Stimulated activated naive CD4-positive, alpha-beta T cell (primary cell): ENCODE measurements around the gene GHR.

ENCODE experiments used
- DNase-seq, 6 experiments: peaks; one replicate each; lab custom pipeline; 2025; lab: John Stamatoyannopoulos, UW

Gene GHR

GRCh38 chr5:42423285-42424165 lies at the start of gene GHR:
Gene GHR, plus strand, starts transcription at chr5:42423439. Its CDS starts 142,436 bp downstream, at chr5:42565875.
- DNase-seq: no peak

GRCh38 chr5:42374679-42375273 lies 48.5 kb upstream of the GHR start:
- DNase-seq: no peak

GRCh38 chr5:42377496-42377895 lies 45.7 kb upstream of the GHR start:
- no peak for DNase-seq

DNA sequence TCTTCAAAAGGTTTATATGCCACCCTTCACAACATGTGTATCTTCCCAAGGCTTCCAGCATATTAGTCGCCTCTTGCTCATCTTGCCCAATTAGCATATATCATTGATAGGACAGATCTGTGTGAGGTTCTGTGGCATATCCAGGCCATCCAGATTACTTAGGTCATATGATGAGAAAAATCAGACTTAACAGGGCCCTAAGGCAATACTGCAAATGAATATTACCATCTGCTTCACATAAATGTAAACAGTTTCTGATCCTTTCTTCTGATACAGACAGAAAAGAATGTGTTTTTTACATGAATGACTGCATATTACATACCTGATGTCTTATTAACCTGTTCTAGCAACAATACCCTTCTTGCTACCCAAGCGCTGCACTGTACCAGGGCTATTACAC lies 41.3 kb upstream of the GHR start:
- DNase-seq: no peak

DNA sequence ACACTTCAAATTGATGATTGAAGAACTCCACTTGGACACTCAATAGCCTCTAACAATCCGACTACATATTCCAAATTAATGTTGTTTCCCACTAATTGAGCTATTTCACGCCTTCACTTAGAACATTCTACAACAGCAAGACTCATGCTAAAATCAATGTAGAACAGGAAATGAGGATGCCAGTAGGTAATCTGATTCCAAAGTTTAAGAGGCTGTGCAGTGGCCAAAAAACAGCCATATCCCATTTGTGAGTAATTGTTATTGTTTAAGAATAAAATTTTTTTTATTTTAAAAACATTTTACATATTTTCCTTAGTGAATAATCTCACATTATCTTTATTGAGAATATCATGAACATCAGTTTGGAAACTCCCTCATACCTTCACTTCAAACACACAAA lies 35.7 kb upstream of the GHR start:
- no peak for DNase-seq

GRCh38 chr5:42390115-42390514 lies 33.1 kb upstream of the GHR start:
- DNase-seq: no peak

DNA sequence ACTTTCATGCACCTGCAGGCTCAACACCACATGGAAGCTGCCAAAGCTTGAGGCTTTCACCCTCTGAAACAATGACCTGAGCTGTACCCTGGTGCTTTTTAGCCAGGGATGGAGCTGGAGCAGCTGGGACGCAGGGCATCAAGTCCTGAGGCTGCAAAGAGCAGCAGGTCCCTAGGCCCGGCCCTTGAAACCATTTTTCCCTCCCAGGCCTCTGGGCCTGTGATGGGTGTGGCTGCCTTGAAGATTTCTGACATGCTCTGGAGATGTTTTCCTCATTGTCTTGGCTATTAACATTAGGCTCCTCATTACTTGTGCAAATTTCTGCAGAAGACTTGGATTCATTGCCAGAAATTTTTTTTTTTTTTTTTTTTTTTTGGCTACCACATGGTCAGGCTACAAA lies 30.3 kb upstream of the GHR start:
- no peak for DNase-seq

DNA sequence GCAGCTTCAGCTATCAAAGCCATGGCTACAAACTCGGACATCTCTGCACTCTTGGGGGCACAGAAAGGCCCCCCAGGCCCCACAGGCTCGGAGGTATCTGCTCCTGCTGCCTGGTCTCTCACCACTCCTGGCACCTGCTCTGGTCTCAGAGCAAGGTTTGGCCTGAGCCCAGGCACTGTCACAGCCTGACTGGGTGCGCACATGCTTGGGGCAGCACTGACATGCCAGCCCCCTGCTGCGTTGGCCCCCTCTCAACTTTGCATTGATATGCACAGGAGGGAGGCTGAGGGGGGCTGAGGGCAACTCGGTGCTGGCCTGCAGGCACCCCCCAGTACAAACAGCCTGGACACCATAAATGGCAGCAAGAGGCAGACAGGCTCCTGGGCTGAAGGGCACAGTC lies 27.1 kb upstream of the GHR start:
- DNase-seq: no peak

- DNase-seq: no peak
These were observed 26.0 kb upstream of the GHR start for GRCh38 chr5:42397267-42397666.

DNA sequence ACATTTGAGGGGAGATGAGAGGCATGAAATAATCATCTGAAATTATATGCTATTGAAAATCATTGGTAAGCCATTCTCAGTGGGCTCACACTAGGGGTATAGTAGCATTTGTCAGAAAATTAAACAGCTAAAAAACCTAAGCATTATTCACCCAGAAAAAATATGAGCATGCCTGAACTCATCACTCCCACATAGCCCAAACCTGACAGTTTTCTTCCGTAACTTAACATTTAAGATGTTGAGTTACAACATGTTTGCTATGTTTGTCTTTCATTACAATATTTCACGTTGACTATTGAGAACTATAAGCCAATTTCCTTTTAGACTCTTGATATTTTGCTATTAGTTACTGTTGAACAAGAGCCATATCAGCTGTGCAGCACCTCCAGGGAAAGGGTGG lies 23.5 kb upstream of the GHR start:
- no peak for DNase-seq

DNA sequence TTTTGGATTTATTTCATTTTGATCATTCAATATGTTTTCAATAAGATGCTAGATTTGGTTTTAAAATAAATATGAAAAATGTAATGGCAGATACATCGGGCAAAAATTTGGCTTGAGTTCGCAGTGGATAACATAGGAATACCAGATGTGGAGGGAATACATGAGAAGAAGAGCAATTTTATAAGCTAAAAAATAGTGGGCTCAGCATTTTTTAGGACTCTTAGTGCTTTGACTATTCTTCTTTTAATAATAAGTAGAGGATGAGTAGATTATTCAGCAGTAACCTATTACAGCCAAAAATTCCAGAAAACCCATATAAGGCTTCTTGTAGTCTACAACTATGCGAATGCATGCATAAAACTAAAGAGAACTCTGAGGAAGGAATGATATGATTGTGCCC lies 22.8 kb upstream of the GHR start:
- no peak for DNase-seq

DNA sequence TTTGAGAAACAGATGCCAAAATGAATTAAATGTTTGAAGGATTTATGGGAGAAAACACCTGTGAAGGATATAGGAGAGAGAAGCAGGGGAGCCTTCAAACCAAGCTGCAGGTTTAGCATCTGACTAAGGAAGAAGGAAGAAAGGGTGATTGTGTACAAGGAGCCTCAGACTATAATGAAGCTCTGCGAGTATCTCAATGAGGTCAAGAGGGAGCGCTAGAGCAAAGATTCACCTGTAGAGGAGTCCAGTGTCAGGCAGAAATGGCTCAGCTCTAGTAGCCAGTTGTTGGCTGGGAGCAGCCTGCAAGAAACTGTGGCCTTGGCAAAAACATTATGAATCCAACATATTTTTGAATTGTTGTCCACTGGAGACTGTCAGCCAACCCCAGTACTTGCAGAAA lies 20.0 kb upstream of the GHR start:
- DNase-seq: no peak

DNA sequence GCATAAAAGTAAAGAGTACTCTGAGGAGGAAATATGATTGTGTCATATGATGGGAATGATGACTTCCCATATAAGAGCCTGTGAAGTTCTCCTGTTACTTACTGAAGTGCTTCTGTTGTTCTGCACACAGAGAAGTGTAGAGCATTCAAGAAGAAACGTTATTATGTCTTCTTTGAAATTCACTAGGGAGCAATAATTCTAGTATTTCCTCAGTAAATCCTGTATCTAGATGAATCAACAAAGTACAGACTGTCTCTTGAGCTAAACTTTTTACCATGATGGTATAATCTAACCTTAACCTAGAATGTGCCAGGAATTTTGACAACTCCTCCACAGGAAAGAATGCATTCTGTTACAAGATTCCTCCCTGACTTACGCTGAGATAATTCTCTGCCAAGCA lies 18.9 kb upstream of the GHR start:
- DNase-seq: no peak

- DNase-seq: no peak
These were observed 3.9 kb upstream of the GHR start for GRCh38 chr5:42419294-42419693.

GRCh38 chr5:42422656-42423280 lies 471 bp upstream of the GHR start:
- DNase-seq: no peak

DNA sequence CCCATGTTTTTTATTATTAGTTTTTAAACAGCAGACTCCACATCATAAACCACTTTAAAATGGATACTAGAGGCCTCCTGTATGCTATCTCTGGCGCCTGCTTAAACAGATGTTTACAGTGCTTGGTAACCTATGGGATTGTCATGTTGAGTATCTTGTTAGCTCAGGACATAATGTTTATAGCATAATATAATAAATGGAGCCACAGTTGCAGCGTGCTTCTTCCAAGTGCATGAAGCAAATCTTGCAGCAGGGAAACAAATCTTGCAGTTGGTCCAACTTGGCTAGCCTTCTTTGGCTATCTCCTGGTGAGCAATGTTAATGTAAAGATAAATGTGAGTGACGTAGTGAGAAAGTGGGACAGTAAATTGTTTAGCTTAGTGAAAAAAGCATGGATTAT lies 2.8 kb downstream of the GHR start:
- DNase-seq: no peak

DNA sequence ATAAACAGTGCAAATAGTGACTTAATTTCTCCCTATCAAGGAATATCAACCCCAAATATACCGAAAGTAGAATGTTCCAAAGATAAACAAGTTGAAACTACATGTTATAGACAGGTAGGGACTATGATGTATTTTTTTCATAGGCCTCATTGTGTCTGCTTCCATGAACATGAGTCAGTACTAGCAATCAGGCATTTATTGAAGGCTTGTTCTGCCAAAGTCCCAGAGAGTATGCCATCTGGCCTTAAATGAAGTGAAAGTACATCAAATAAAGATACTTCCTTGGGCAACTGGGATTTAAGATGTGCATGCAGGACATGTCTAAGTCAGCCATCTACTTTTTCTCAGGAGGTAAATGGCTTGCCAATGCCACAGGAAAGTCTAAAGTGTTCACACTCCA lies 6.5 kb downstream of the GHR start:
- no peak for DNase-seq

- DNase-seq: no peak
These were observed 10.9 kb downstream of the GHR start for GRCh38 chr5:42434047-42434724.

GRCh38 chr5:42436051-42436450 lies 12.8 kb downstream of the GHR start:
- no peak for DNase-seq

DNA sequence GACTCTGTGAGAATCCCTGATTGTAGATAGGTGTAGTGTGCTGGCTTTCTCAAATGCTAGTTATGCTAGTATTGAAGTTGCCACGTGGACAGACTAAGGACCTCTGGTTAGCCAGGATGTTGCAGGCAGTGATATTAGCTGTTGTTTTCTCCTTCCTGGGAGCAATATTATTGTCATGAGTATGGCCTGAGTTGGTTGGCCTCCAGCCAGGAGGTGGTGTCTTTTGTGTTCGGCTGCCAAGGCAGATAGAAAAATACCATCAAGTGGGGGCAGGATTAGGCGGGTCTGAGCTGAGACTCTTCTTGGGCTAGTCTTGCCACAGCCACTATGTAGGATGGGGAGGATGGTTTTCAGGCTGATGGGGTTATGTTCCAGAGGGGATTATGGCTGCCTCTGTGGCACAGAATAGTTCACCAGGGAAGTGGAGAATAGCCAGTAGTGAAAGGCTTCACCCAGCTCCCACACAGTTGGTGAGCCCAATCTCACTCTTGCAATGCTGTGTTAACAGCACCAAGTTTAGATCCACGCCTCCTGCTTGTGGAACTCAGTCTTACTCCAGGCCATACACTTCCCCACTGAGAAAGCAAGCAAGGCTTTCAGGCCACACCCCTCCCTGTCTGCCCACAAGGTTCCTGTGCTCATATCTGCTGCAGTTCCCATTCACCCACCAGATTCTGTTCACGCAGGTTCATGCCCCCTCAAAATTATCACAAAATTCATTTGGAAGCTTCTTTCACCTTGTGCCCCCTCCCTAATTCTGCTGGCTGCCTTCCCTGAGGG lies 31.2 kb downstream of the GHR start:
- DNase-seq: no peak

DNA sequence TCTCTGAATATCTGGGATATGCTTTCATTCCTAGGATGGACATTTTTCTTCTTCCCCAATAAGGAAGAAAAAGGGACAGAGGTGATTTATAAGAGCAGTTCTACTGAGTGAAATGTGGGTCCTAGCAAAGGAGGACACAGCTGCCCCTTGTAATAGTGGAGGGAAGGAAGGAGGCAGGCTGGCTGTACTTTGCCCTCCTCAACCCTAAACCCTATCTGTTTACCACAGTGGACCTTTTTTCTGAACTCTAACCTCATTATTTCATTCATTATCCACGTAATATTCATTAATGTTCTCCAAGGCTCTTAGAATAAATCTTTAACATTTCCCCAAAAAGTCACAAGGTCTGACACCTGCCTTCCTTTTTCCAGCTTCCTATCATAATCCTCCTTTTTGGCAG lies 37.8 kb downstream of the GHR start:
- DNase-seq: no peak

- DNase-seq: no peak
These were observed 38.3 kb downstream of the GHR start for GRCh38 chr5:42461507-42461906.
